ENCODE data around the gene PTGFR.

The PTGFR gene

DNA sequence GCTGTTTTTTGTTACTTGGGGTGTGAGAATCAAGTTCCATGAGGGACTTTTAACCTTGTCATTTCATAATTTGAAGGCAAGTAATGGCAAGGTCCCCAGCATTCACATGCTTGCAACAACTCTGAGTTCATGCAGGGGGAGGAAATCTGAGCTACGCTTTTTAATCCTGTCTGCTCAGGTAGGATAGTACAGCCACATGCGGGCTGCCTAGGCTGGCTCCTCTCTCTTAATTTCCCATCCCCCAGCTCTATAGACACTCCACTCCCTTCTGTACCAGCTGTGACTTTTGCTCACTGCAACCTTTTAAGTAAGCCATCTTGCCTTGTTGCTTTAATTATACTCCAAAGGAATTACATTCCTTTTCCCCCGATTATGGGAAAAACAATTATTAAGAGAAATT lies 30.1 kb downstream of the PTGFR start:
- DNase-seq, result no peak

DNA sequence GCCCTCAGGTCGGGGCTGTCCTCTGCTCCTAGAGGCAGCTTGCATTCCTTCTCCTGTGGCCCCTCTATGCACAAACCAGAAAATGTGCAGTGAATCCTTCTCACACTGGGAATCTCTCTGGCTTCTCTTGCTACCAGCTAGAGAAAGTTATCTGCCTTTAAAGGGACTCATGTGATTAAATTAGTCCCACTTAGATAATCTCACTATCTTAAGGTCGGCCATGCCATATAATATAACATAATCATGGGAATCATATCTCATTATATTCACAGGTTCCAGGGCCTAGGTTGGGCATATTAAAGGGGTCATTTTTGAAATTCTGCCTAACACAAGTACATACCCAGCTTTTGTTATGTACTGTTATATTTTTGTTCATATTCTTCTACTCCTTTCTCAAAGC lies 31.4 kb downstream of the PTGFR start:
- DNase-seq, result no peak

DNA sequence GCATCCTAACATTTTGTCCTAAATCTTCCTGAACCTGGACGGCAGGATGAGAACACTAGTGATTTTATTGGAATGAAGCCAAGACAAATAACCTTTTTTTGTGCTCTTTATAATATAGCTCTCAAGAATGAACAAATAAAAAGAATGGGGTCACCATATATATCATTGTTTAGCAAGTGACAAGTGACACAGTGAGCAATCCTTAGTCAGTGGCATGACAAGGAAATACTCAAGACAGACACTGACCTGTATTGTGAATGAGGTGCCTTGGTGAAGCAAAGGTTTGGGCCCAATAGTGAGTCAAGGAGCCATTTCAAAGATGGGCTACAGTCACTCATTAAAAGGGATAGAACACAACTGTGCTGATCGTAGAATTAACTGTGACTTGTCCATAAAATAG lies 35.7 kb downstream of the PTGFR start:
- no peak for DNase-seq

DNA sequence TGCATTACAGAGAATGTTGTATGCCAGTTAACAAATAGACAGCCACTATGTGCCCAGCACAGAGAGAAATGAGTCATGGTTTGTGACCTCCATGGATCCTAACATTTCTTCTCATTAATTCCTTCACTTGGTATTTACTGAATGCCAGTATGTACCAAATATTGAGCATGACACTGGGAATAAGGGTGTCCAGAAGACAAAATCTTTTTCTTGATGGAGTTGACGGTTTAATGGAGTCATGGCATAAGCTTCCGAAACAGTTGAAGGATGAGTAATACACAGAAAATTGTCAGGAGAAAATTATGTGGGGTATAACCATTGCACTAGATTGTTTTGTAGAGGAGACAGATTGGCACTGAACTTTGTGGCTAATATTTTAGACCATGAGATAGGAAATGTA lies 36.9 kb downstream of the PTGFR start:
- DNase-seq, result no peak

DNA sequence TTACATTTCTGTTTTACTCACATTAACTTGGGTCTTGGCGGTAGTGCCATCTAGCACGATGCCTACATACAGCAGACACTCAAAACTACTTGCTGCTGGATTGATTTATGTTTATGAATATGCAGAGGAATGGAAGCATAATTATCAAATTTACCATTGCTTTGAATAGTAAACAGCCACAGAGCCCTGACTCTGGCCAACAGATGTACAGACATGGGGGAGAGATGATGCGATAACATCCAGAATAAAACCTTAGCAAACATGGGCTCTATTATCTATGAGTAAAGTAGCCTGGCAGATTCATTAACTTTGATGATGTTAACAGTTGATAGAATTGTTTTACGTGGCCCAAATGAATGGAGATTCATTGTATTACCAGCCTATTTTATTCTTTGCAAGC lies 42.8 kb downstream of the PTGFR start:
- DNase-seq, result no peak

DNA sequence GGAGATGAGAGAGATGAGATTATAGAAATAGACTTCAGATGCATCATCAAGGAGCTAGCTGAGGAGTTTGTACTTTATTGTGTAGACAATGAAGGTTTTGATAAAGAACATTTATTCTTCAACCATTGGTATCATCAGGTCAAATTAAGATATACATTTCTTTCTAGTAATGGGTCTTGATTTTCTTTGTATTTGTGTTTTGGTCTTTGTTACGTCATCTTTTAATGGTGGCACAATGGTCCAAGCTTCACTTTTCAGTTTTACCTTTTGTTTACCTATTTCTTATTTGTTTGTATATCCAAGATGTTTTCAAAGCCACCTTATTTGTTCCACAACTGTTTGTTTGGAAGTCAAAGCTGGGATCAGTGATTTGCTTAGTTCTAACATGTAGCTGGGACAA lies 44.5 kb downstream of the PTGFR start:
- DNase-seq, result no peak

DNA sequence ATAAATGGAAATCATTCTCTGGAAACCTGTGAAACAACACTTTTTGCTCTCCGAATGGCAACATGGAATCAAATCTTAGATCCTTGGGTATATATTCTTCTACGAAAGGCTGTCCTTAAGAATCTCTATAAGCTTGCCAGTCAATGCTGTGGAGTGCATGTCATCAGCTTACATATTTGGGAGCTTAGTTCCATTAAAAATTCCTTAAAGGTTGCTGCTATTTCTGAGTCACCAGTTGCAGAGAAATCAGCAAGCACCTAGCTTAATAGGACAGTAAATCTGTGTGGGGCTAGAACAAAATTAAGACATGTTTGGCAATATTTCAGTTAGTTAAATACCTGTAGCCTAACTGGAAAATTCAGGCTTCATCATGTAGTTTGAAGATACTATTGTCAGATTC lies 45.7 kb downstream of the PTGFR start:
- DNase-seq, result no peak

DNA sequence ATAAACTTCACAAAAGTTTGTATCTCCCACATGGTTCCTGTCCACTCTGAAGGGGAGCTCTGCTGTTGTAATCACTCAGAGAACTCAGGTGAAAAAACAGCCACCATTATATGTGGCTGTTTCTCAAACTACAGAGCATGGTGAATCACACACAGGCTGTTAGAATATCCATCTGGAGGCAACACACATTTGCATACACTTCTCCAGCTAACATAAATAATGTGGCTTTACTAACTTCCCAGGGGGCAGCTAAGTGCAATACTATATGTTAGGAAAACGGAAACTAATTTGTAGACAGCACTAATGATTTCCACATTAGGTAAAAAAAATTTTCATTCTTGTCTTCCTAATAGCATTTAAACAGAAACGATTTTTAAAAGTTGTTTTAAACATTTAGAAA lies 49.3 kb downstream of the PTGFR start:
- DNase-seq, result no peak

DNA sequence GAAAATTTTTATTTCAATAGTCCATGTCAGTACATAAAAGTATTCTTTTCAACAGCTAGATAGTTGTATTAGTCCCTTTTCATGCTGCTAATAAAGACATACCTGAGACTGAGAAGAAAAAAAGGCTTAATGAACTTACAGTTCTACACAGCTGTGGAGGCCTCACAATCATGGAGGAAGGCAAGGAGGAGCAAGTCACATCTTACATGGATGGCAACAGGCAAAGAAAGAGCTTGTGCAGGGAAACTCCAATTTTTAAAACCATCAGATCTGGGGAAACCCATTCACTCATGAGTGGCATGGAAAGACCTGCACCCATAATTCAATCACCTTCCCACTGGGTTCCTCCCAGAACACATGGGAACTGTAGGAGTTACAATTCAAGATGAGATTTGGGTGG lies 50.7 kb downstream of the PTGFR start:
- no peak for DNase-seq

DNA sequence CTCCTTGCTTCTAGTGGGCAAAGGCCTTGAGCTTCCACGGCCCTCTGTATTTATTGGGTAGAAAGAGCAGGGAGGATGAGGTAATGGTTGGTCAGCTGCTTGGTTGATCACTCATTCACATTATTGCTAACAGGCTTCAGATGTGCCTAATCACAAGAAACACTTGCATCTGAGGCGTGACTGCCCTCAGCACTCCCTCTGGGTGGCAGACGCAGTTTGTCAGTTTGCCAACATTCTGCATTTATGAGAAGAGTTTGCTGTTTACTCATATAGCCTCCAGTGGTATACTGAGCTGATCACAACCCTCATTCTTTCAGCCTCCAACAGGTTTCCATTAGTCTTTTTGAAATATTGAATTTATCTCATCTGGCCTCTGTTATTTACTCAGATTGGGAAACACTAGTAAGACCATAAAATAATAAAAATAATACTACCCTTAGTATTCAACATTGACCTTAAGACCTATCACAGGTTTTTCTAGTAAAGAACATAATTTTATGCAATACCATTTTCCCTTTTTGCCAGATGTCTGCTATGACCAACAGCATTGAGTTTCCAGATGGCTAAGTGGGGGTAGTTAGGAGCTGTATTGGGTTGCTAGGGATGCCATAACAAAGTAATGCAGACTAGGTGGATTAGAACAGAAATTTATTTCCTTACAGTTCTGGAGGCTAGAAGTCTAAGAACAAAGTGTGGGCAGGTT lies 53.3 kb downstream of the PTGFR start:
- no peak for DNase-seq

DNA sequence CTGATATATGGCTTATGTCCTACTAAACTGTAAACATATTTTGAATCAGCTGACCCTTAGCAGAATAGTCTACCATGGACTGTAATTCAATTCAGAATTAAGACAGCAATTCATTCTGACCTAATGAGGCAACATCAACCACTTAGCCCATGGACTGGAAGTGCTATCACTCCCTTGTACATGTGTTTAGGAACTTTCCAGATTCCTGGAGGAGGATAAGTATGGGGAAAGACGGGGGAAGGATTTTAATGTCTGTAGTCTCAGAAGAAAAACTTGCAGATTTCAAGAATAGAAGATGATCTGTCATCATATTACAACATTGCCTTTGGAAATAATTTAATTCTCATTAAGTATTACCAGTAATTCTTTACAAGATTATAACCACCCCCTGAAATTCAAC lies 56.3 kb downstream of the PTGFR start:
- no peak for DNase-seq

DNA sequence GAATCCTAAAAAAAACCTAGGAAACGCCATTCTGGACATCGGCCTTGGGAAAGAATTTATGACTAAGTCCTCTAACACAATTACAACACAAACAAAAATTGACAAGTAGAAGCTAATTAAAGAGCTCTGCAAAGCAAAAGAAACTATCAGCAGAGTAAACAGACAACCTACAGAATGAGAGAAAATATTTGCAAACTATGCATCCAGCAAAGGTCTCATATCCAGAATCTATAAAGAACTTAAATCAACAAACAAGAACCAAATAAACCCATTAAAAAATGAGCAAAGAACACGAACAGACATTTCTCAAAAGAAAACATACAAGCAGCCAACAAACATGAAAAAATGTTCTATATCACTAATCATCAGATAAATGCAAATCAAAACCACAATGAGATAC lies 58.6 kb downstream of the PTGFR start:
- no peak for DNase-seq

DNA sequence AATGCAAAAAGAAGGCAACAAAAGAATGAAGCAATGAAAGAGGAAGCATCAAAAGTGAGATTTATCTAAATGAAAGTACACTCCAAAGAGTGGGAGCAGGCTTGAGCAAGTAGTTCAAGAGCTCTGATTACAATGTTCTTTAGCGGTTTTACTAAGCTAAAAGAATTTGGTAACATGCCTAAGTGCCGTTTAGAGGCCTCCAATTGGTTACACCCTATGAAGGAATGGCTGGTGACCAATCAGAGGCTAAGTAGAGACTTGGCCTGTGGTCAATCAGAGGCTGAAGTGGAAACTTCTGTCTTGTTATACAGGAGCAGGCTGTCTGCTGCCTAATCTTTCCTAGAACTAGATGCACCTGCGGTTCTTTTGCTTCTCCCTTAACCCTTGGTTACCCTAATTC lies 59.1 kb downstream of the PTGFR start:
- DNase-seq, result no peak

DNA sequence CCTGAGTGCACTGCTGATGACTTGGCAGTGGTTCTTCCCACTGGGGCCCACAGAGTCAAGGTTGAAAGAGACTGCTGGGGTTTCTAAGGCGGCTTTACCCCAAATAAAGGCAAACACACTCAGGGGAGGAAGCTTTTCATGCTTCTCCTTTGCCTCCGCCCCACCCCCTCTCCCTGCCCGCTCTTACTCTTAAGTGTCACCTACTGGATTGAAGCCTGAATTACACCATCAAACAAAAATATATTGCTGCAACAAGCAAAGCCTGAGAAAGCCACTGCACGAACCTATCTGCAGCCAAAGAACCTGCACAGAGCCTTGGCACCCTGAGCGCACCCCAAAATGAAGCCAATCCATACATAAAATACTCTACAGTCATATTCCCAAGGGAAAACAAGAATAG lies 63.1 kb downstream of the PTGFR start:
- no peak for DNase-seq

DNA sequence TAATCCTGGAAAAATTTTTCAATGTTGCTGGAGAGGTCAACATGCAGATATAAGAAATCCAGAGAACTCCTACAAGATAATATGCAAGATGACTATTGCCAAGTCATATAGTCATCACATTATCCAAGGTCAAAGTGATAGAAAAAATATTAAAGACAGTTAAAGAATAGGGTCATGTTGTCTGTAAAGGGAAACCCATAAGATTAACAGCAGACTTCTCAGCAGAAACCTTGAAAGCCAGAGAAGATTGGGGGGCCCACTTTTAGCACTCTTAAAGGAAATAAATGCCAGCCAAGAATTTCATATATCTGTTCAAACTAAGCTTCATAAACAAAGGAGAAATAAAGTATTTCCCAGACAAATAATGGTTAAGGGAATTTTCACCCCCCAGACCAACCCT lies 64.1 kb downstream of the PTGFR start:
- no peak for DNase-seq

DNA sequence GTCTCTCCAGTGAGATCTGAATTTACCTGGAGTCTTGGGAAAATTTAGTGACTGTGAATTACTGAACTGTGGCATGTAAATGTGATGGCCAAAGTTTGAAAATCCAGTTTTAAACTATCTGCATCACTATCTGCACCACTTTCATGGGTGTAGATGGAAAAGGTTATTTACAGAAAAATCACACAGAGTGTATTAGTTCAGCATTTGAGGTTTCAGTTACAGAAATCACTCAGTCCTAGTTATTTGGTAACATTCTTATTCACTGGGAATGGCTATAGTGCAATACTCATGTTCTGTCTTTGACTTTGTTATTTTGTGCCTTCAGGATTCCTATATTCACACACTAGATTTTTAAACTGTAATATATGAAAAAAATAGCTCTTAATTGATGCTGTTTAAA lies 68.9 kb downstream of the PTGFR start:
- DNase-seq, result no peak

DNA sequence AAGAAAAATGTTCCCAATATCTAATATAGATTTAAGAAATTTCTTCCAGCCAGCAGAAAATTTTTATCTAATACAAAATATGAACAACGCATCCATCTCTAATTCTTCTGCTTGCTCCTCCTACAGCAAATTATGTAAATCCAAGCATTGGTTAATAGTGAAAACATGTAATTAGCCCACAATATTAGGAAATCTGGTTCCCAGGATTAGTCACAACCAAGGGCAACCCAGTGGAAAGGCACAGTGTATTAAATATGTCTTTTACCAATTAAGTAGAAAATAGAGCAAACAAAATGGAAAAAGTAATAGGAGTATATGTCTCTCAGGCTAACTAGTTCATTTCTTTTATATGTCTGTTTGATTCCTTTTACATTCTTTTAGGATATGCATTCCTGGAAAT lies 70.0 kb downstream of the PTGFR start:
- no peak for DNase-seq

DNA sequence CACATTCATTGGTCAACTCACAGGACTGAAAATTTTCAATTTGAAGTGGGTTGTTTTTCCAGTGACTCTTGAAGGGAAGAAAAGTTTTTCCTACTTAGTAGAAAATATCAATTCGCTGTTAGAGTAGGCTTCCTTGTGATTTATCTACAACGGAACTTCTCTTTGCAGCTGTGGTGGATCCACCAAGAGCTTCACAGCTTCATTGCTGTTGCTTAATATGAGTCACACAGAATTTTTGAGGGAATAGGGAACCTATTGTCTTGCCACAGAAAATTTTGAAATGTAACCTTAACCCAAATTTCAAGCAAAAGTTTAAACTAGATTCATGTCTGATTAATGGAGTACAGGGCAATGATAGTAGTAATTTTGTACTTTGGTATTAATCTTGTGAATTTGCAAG lies 71.1 kb downstream of the PTGFR start:
- no peak for DNase-seq

DNA sequence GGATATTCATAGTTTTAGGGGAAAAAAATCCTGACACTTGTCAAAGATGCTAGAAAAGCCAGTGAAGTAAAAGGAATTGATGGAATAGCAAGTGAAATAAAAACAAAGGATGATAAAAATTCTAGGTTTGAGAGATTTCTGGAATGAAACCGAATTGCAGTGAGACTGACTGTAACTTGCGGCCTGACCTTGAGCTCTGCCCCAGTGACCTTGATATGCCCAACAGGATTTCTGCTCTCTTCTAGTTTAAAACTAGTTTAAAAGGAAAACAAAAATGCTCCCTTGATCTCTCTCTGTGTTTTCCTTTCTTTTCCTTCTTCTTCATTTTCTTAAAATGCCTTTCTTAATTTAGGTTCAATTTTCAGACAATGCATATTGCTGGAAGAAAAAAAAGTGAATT lies 74.6 kb downstream of the PTGFR start:
- DNase-seq, result no peak

DNA sequence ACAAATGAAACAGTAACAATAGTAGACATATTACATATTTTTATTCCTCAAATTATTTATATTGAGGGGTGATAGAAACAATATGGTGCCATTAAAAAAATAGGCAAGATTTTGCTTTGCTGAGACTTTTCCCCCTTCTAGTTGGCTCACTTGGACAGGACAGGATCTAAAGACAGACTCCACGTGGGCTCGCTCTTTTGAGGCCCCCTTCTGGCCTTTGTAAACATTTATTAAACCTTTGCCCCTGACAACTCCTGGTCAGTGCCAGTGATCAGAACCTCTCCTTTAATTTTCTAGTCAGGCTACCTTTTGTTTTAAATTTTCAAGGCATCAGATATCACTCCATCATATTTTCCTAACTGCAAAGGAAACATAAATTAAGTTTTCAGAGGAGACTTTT lies 79.8 kb downstream of the PTGFR start:
- DNase-seq, result no peak

DNA sequence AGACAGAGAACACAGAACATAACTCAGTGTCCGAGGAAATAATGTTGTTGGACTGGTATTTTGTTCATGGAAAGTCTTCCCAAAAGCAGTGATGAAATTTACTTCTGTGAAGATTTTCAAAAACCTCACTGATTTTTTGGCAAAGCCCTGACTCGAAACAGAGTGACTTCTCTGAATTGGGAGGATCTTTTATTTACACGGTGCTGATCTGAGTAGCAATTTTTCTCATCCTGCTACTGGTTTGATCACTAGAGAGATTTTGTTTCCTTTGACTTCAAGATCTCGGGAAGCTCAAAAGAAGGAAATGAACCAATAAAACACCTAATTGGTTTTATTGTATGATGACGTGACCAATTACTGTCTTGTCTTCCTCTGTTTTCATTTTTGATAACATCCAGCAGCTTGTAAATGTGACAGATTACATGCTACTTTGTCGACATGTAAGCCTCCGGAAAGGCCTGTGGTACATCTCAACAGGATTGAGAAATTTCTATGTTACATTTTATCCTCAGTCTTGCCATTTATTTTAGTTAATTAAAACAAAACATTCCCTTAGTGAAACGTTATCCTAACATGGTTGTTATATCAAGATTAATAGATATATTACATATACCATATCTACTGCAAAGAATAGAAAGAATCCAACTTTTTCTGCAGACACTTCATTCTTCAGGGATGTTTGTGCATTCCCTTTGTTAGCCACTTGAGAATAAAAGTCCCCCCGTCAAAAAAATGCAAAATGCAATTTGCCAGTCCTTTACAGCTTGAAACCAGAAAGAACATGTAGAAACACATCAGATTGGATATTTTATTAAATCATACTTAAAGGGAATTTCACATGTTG lies 86.7 kb downstream of the PTGFR start:
- no peak for DNase-seq

DNA sequence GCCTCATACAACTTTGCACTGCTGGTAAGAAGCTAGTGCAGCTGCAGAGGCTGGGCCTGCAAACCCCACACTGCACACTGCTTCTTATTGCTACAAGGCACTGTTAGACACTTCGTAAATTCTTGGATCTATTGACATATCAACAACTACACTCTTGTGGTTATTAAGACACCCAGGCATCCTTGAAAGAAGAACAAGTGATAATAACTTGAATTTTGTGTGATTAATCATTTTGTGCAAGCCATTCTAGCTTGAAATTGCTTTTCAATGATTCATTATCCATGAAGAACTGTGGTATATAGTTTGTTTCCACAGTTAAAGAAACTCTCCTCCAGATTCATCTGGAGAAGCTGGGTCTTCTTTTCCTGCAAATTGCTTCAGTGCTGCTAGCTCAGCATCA lies 95.8 kb downstream of the PTGFR start:
- no peak for DNase-seq

DNA sequence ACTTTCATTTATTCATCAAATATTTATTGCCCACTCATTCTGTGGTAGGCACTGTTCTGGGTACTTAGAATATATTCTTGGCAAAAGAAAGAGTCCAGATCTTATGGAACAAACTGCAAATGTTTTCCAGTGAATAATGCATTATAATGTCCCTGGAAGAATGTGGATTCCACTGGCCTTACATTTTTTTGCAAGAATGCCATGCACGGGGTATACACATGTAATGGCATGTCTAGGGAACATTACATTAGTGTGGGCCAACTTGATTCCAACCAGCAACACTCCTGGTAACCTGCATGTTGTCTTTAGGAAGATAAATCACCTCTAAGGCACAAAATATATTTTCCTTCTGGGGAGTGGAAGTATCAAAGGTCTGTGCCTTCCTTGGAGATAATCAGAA lies 96.4 kb downstream of the PTGFR start:
- no peak for DNase-seq
